HL-60 (cell line): ENCODE data around the gene FOCAD.

Experiments used
- DNase-seq, 2 experiments: peaks; one replicate each; pipeline ENCODE4 v3.0.0-alpha.2; 2010 to 2020; ENCODE audit warnings: low read depth in 1 of 2, low spot score in 1 of 2
- H3K27ac ChIP-seq: fragments of 250-450 bp; sonication (Bioruptor Pico); replicated peaks from 2 replicates; pipeline ENCODE4 v1.5.1; 2020; ENCODE audit warnings: mild to moderate bottlenecking, moderate library complexity
- H3K27me3 ChIP-seq: fragments of 250-450 bp; sonication (Bioruptor Pico); 2 replicates; pipeline ENCODE4 v1.5.1; 2021; ENCODE audit warnings: mild to moderate bottlenecking, moderate library complexity; ENCODE audit not compliant: insufficient read depth, poor library complexity, severe bottlenecking
- H3K4me3 ChIP-seq: replicated peaks from 2 replicates; pipeline ENCODE4 v1.5.1; 2011; ENCODE audit warnings: mild to moderate bottlenecking, control low read depth, low read length; ENCODE audit not compliant: insufficient read depth
- GABPA ChIP-seq: IDR thresholded peaks from 2 replicates; pipeline ENCODE4 v1.6.1; 2012; ENCODE audit warnings: low read depth
- POLR2AphosphoS5 ChIP-seq: IDR thresholded peaks from 2 replicates; pipeline ENCODE4 v1.6.1; 2012; ENCODE audit warnings: low read depth
- REST ChIP-seq: IDR thresholded peaks from 2 replicates; pipeline ENCODE4 v1.6.1; 2012; ENCODE audit warnings: low read depth; ENCODE audit not compliant: insufficient replicate concordance
- SPI1 ChIP-seq: IDR thresholded peaks from 2 replicates; pipeline ENCODE4 v1.6.1; 2012; ENCODE audit warnings: low read depth, mild to moderate bottlenecking, borderline replicate concordance
- TF ChIP-seq, protein P1 (sequence below): IDR thresholded peaks from one replicate; pipeline ENCODE4 v1.5.1; 2011; ENCODE audit warnings: low read length, control low read depth, inconsistent platforms; ENCODE audit not compliant: insufficient read depth

FOCAD gene

DNA sequence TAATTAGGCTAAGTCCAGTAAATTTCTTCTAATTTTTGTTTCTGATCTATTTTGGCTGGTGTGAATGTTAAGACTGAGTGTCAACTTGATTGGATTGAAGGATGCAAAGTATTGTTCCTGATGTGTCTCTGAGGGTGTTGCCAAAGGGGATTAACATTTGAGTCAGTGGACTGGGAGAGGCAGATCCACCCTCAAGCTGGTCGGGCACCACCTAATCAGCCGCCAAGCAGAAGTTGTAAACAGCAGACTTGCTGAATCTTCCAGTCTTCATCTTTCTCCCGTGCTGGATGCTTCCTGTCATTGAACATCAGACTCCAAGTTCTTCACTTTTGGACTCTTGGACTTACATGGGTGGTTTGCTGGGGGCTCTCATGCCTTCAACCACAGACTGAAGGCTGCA, 40.4 kb upstream of the FOCAD start:
- no peak for DNase-seq
- Histone ChIP-seq H3K4me3 (no peak overlapping the region), H3K27ac (no peak overlapping the region), H3K27me3 (no peaks in the 10 kb centered on the region)
- no peak for TF ChIP-seq POLR2AphosphoS5
- TF ChIP-seq, protein P1, sequence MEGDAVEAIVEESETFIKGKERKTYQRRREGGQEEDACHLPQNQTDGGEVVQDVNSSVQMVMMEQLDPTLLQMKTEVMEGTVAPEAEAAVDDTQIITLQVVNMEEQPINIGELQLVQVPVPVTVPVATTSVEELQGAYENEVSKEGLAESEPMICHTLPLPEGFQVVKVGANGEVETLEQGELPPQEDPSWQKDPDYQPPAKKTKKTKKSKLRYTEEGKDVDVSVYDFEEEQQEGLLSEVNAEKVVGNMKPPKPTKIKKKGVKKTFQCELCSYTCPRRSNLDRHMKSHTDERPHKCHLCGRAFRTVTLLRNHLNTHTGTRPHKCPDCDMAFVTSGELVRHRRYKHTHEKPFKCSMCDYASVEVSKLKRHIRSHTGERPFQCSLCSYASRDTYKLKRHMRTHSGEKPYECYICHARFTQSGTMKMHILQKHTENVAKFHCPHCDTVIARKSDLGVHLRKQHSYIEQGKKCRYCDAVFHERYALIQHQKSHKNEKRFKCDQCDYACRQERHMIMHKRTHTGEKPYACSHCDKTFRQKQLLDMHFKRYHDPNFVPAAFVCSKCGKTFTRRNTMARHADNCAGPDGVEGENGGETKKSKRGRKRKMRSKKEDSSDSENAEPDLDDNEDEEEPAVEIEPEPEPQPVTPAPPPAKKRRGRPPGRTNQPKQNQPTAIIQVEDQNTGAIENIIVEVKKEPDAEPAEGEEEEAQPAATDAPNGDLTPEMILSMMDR, result no peak
- no peak for TF ChIP-seq REST
- TF ChIP-seq SPI1, result no peak

GRCh38 chr9:20646656-20647055, 37.4 kb upstream of the FOCAD start:
- Histone ChIP-seq H3K27me3 (no peaks in the 10 kb centered on the region), H3K27ac (no peak overlapping the region), H3K4me3 (no peak overlapping the region)
- TF ChIP-seq REST (no peak), GABPA (no peak), SPI1 (no peak), POLR2AphosphoS5 (no peak)
- TF ChIP-seq, protein P1, result no peak
- DNase-seq, result no peak

GRCh38 chr9:20649381-20649780, 34.7 kb upstream of the FOCAD start:
- Histone ChIP-seq H3K4me3 (no peak overlapping the region), H3K27me3 (no peaks in the 10 kb centered on the region), H3K27ac (no peak overlapping the region)
- TF ChIP-seq GABPA (no peak), REST (no peak), SPI1 (no peak), POLR2AphosphoS5 (no peak)
- TF ChIP-seq, protein P1, result no peak
- no peak for DNase-seq
